ENCODE results near the gene CAV2. TPM values are rescaled to one million over a fixed set of nuclear protein-coding genes. Genes with fewer than 3 reads are reported as not detected.

The CAV2 gene
- total RNA-seq, 2 donors from 2014 or later: 5.2 to 7.4 TPM

DNA sequence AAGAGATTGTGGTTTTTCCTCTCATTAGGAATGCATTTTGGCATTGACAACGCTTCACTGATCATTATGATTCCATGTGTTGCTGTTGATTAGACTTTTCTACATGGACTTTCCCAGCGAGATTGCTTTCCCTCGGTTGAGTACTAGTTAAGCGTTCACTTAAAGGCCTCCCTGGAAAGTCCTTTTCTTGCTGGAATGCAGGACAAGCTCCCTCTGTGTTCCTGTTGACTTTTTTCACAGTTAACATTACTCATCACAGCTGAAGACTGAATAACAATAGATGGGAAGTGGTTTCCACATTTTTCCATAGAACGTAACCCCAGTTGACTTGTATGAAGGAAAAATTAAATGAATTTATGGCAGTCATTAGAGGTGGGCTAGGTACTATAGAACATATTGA lies 22.7 kb downstream of the CAV2 start:
- no peak overlapping the region for H3K9ac ChIP-seq (ENCODE audit: extremely low read depth, low read length, poor library complexity, severe bottlenecking)
- no peaks in the 10 kb centered on the region for H3K36me3 Mint-ChIP-seq (ENCODE audit: low read depth)

DNA sequence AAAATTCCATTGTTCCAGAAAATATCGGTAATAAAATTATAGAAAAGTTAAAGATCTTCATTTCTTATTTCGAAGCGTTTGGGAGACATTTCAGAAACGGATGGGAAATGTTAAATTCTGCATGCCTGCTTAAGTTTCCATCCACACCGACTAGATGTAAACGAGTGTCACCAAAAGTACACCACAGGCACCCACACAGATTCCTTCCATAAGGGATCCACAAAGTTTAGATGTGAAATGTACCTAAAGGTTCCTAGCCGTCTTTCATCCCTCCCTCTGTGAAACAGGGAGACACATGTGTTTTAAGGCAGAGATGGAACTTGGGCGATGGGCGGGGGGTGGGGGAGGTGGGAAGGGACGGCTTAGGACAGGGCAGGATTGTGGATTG lies 24.7 kb downstream of the CAV2 start:
- H3K9me3 Mint-ChIP-seq: no peaks in the 10 kb centered on the region
- 22% methylated on average over 8 of the region's 10 CpGs; no CpG with 5 or more reads in 1 of the 2 experiments for WGBS, 2 experiments (ENCODE audit: insufficient coverage in 1 of 2, insufficient read length in 1 of 2)
- TF ChIP-seq, protein P1, sequence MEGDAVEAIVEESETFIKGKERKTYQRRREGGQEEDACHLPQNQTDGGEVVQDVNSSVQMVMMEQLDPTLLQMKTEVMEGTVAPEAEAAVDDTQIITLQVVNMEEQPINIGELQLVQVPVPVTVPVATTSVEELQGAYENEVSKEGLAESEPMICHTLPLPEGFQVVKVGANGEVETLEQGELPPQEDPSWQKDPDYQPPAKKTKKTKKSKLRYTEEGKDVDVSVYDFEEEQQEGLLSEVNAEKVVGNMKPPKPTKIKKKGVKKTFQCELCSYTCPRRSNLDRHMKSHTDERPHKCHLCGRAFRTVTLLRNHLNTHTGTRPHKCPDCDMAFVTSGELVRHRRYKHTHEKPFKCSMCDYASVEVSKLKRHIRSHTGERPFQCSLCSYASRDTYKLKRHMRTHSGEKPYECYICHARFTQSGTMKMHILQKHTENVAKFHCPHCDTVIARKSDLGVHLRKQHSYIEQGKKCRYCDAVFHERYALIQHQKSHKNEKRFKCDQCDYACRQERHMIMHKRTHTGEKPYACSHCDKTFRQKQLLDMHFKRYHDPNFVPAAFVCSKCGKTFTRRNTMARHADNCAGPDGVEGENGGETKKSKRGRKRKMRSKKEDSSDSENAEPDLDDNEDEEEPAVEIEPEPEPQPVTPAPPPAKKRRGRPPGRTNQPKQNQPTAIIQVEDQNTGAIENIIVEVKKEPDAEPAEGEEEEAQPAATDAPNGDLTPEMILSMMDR (conservative IDR thresholded peaks at IDR 0.05): no peak
- Histone ChIP-seq H3K9me3 (ENCODE audit: control insufficient read depth, low read length) (no peaks in the 10 kb centered on the region), H3K36me3 (ENCODE audit: control insufficient read depth, insufficient read depth, low read length) (no peaks in the 10 kb centered on the region), H3K9ac (ENCODE audit: extremely low read depth, low read length, poor library complexity, severe bottlenecking) (no peak overlapping the region), H3K4me3 (ENCODE audit: low read length) (no peak overlapping the region), H3K27ac (ENCODE audit: low read depth, low read length) (no peak overlapping the region), H3K27me3 (ENCODE audit: control insufficient read depth, insufficient read depth, low read length, poor library complexity, severe bottlenecking) (peaks cover 23% of the 10 kb centered on the region), H3K4me1 (ENCODE audit: control insufficient read depth, insufficient read depth, low read length) (peaks cover 4% of the 10 kb centered on the region)
- no peak for DNase-seq
- peaks cover 39% of the 10 kb centered on the region for H3K27me3 Mint-ChIP-seq (ENCODE audit: insufficient read depth)
- no peaks in the 10 kb centered on the region for H3K36me3 Mint-ChIP-seq (ENCODE audit: low read depth)
- H3K4me1 Mint-ChIP-seq: peaks cover 42% of the 10 kb centered on the region
- H3K27ac Mint-ChIP-seq: no peak overlapping the region
- peak overlapping the region; percentile 82 for H3K4me3 Mint-ChIP-seq

More for the DNA sequence above, 22.7 kb downstream of the CAV2 start:
- Mint-ChIP-seq H3K27ac (peak overlapping the region; percentile 19), H3K9me3 (no peaks in the 10 kb centered on the region), H3K4me3 (no peak overlapping the region), H3K4me1 (peaks cover 38% of the 10 kb centered on the region), H3K27me3 (ENCODE audit: insufficient read depth) (peaks cover 34% of the 10 kb centered on the region)
- peaks cover 4% of the 10 kb centered on the region for H3K4me1 ChIP-seq (ENCODE audit: control insufficient read depth, insufficient read depth, low read length)
- TF ChIP-seq, protein P1 (conservative IDR thresholded peaks at IDR 0.05): no peak
- H3K36me3 ChIP-seq (ENCODE audit: control insufficient read depth, insufficient read depth, low read length): no peaks in the 10 kb centered on the region
- peak; percentile 64 for DNase-seq
- no peak overlapping the region for H3K4me3 ChIP-seq (ENCODE audit: low read length)
- no peaks in the 10 kb centered on the region for H3K9me3 ChIP-seq (ENCODE audit: control insufficient read depth, low read length)
- 7 to 22% methylated on average over 3 to 5 of the region's 5 CpGs for WGBS, 2 experiments (ENCODE audit: insufficient coverage in 1 of 2, insufficient read length in 1 of 2)
- peaks cover 19% of the 10 kb centered on the region for H3K27me3 ChIP-seq (ENCODE audit: control insufficient read depth, insufficient read depth, low read length, poor library complexity, severe bottlenecking)
- no peak overlapping the region for H3K27ac ChIP-seq (ENCODE audit: low read depth, low read length)

DNA sequence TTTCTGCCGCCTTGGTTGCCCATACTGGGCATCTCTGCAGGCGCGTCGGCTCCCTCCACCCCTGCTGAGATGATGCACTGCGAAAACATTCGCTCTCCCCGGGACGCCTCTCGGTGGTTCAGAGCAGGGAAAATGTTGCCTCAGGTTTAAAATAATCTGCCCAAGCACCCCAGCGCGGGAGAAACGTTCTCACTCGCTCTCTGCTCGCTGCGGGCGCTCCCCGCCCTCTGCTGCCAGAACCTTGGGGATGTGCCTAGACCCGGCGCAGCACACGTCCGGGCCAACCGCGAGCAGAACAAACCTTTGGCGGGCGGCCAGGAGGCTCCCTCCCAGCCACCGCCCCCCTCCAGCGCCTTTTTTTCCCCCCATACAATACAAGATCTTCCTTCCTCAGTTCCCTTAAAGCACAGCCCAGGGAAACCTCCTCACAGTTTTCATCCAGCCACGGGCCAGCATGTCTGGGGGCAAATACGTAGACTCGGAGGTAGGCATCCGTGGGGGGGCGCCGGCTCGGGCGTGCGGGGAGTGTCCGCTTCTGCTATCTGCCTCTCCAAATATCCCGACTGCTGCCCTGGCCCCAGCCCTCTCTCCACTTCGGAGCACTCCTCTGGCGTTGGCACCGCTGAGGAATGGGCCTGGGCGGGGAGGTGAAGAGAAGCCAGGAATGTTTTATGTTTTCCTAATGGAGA lies 25.2 kb downstream of the CAV2 start, which contains the start of gene CAV1:
CAV1 (plus strand) TSS at position 428 of the 689 bp plus-strand sequence; CDS start at position 455, 27 bp downstream.
- no peaks in the 10 kb centered on the region for H3K9me3 Mint-ChIP-seq
- no peak within 1 kb of the TSS for H3K27ac ChIP-seq (ENCODE audit: low read depth, low read length)
- peaks cover 23% of the 10 kb centered on the region for H3K27me3 ChIP-seq (ENCODE audit: control insufficient read depth, insufficient read depth, low read length, poor library complexity, severe bottlenecking)
- WGBS, 2 experiments (ENCODE audit: insufficient coverage in 1 of 2, insufficient read length in 1 of 2): 0 to 1% methylated on average over 15 to 42 of the region's 42 CpGs
- TF ChIP-seq, protein P1 (conservative IDR thresholded peaks at IDR 0.05): no peak
- no peaks in the 10 kb centered on the region for H3K36me3 Mint-ChIP-seq (ENCODE audit: low read depth)
- no peaks in the 10 kb centered on the region for H3K36me3 ChIP-seq (ENCODE audit: control insufficient read depth, insufficient read depth, low read length)
- DNase-seq: peak; percentile 93
- H3K9me3 ChIP-seq (ENCODE audit: control insufficient read depth, low read length): no peaks in the 10 kb centered on the region
- peak within 1 kb of the TSS; percentile 16 for H3K9ac ChIP-seq (ENCODE audit: extremely low read depth, low read length, poor library complexity, severe bottlenecking)
- H3K27ac Mint-ChIP-seq: peak within 1 kb of the TSS; percentile 80
- H3K27me3 Mint-ChIP-seq (ENCODE audit: insufficient read depth): peaks cover 36% of the 10 kb centered on the region
- H3K4me3 Mint-ChIP-seq: peak within 1 kb of the TSS; percentile 82
- H3K4me1 ChIP-seq (ENCODE audit: control insufficient read depth, insufficient read depth, low read length): peaks cover 4% of the 10 kb centered on the region
- H3K4me3 ChIP-seq (ENCODE audit: low read length): peak within 1 kb of the TSS; percentile 90
- H3K4me1 Mint-ChIP-seq: peaks cover 42% of the 10 kb centered on the region

Data from endodermal cell (in vitro differentiated cells).